CD8-positive, alpha-beta memory T cell (primary cell): ENCODE results near the gene SIPA1. TPM values are rescaled to one million over a fixed set of nuclear protein-coding genes. Genes with fewer than 3 reads are reported as not detected.
A peak's percentile ranks its signal among the peaks of the same experiment; 100 is the strongest.

Experiments used
- CTCF ChIA-PET: fragments of 350-600 bp; sonication (Branson Sonifier 250); formaldehyde crosslinking; loops from one replicate; lab custom pipeline; 2021; ENCODE audit warnings: antibody characterized with exemption; lab: Charles Lee
- POLR2A ChIA-PET: fragments of 350-600 bp; sonication (Branson Sonifier 250); formaldehyde crosslinking; loops from one replicate; lab custom pipeline; 2021; ENCODE audit warnings: antibody characterized with exemption; lab: Charles Lee
- DNase-seq, 5 donors: peaks; one replicate each; pipeline versions ENCODE4 v3.0.0 to v3.0.0-alpha.2; 2020 to 2022; ENCODE audit warnings: mixed read lengths in 1 of 5
- H3K27ac ChIP-seq: one replicate; pipeline ENCODE4 v1.7.0; 2013; ENCODE audit warnings: low read depth, mild to moderate bottlenecking, low read length, moderate library complexity
- H3K27me3 ChIP-seq: 2 replicates; pipeline ENCODE4 v1.7.0; 2013; ENCODE audit warnings: low read length, mild to moderate bottlenecking; ENCODE audit not compliant: insufficient read depth, poor library complexity, severe bottlenecking
- H3K36me3 ChIP-seq: 2 replicates; pipeline ENCODE4 v1.7.0; 2013; ENCODE audit warnings: mild to moderate bottlenecking, low read length, moderate library complexity; ENCODE audit not compliant: insufficient read depth
- H3K4me1 ChIP-seq: 2 replicates; pipeline ENCODE4 v1.7.0; 2013; ENCODE audit warnings: mild to moderate bottlenecking, low read length, moderate library complexity; ENCODE audit not compliant: insufficient read depth
- H3K4me3 ChIP-seq: 2 replicates; pipeline ENCODE4 v1.7.0; 2013; ENCODE audit warnings: mild to moderate bottlenecking, low read length
- H3K9me3 ChIP-seq: 2 replicates; pipeline ENCODE4 v1.7.0; 2013; ENCODE audit warnings: mild to moderate bottlenecking, low read length
- H3K27ac Mint-ChIP-seq, 8 donors: one replicate each; pipeline ENCODE4 v1.8.0; 2020 to 2021; ENCODE audit warnings: mixed read lengths in 8 of 8, mild to moderate bottlenecking in 6 of 8, inconsistent platforms in 3 of 8, moderate library complexity in 3 of 8
- H3K27me3 Mint-ChIP-seq, 2 donors: one replicate each; pipeline ENCODE4 v1.8.0; 2020 to 2021; ENCODE audit warnings: mixed read lengths in 2 of 2, mild to moderate bottlenecking in 1 of 2, moderate library complexity in 1 of 2
- H3K36me3 Mint-ChIP-seq, 3 donors: one replicate each; pipeline ENCODE4 v1.8.0; 2020 to 2021; ENCODE audit warnings: mixed read lengths in 3 of 3, inconsistent platforms in 1 of 3, mild to moderate bottlenecking in 1 of 3
- H3K4me1 Mint-ChIP-seq, 3 donors: one replicate each; pipeline ENCODE4 v1.8.0; 2020 to 2021; ENCODE audit warnings: mixed read lengths in 3 of 3, inconsistent platforms in 1 of 3, mild to moderate bottlenecking in 1 of 3
- H3K4me3 Mint-ChIP-seq, 7 donors: one replicate each; pipeline ENCODE4 v1.8.0; 2020 to 2021; ENCODE audit warnings: mixed read lengths in 7 of 7, mild to moderate bottlenecking in 6 of 7, moderate library complexity in 4 of 7, inconsistent platforms in 2 of 7
- H3K9me3 Mint-ChIP-seq, 5 donors: one replicate each; pipeline ENCODE4 v1.8.0; 2020 to 2022; ENCODE audit warnings: mixed read lengths in 5 of 5, mild to moderate bottlenecking in 3 of 5, moderate library complexity in 2 of 5, inconsistent platforms in 1 of 5
- polyA plus RNA-seq: library from polyadenylated mRNA; unstranded; fragments of 300-500 nt; fragmentation: Illumina TruSeq; gene quantifications from one replicate; pipeline ENCODE4 v1.2.3, GENCODE V29; 2021
- total RNA-seq, 2 experiments: library from RNA; stranded (reverse); gene quantifications; one replicate each; pipeline ENCODE4 v1.2.3, GENCODE V29; 2021

Gene SIPA1
- total and polyA plus RNA-seq, 3 experiments from 2014 or later = 111 to 335 (median 123) TPM

DNA sequence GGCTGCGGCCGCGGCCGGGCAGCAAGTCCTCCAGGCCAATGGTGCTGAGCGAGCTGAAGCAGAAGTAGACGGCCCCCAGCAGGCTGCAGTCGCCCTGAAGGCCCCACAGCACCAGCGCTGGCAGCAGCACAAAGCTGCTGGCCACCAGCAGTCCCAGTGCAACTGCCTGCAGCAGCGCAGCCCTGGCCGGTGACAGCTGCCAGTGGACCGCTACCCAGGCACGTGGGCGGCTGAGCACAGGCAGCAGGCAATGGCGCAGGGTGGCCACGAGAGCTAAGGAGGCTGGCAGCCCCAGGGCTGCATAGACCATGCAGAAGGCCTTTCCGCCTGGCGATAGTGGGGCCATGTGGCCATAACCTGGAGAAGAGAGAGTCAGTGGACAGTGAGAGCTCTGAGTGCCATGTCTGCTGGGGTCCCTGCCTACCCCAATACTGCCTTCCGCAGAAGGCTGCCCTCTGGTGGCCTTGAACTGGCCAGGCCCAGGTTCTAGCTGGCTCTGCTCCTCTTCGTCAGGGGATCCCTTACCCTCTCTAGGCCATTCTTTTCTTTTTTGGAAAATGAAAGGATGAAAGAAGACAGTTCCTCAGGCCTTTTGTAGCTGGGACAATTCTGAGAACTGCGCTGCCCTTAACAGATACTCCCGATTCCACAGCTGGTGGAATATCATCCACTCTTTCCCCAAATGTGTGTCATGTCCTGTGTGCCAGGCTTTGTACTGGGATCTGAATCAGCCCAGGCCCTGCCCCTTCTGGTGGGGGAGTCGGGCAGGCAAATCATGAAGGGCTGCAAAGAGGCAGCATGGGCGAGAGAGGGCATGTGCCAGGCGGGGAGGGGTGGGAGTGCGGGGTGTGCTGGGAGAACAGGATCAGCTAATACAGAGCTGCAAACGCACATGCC, 44.1 kb upstream of the SIPA1 start:
- CTCF ChIA-PET = interaction anchor here (0.7 to 11.9 kb wide), 25 partner anchors 8 to 318 kb away, joined by 3 to 258 read pairs (median 5); partner anchors contain the start of genes EHBP1L1, FAM89B, PCNX3 and SCYL1
- Mint-ChIP-seq H3K9me3 (no peaks in the 10 kb centered on the region), H3K4me1 (peaks cover 9 to 19% (median 11%) of the 10 kb centered on the region in 3 donors), H3K4me3 (no peak overlapping the region), H3K27ac (peak overlapping the region in 2 of 8 donors; percentile 48 to 84), H3K27me3 (no peaks in the 10 kb centered on the region), H3K36me3 (peaks cover 0 to 47% (median 1%) of the 10 kb centered on the region in 3 donors)
- Histone ChIP-seq H3K27me3 (no peaks in the 10 kb centered on the region), H3K4me3 (no peak overlapping the region), H3K9me3 (no peaks in the 10 kb centered on the region), H3K36me3 (peaks cover 23% of the 10 kb centered on the region), H3K4me1 (peaks cover 17% of the 10 kb centered on the region), H3K27ac (no peak overlapping the region)
- POLR2A ChIA-PET = interaction anchor here (0.5 to 2.0 kb wide), 9 partner anchors 16 to 718 kb away, joined by 3 to 8 read pairs (median 4); partner anchors contain the start of genes EHBP1L1, FAM89B and MAP3K11
- DNase-seq = peak in 2 of 5 donors; percentile 45 to 66

DNA sequence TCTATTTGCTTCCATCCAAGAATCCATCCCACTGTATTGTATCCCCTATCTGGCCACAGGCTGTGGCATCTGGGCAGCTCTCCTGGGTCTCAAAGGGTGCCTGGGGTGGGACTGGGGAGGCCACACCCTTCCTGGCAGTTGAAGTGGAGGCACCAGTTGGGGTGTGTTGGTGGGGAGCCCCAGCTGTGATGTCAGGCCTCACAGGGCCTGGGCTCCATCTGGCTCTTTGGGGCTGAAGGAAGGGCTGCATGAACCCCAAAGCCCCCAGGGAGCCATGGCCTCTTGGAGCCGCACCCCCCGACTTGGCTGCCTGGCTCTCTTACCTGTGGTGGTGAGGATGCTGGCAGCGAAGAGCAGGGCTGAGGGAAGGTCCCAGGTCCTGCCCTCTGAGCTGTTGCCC, 42.8 kb upstream of the SIPA1 start:
- no peak overlapping the region for H3K4me3 ChIP-seq
- DNase-seq = no peak
- Mint-ChIP-seq H3K4me3 (peak overlapping the region in 1 of 7 donors; percentile 32), H3K4me1 (peaks cover 8 to 17% (median 10%) of the 10 kb centered on the region in 3 donors), H3K36me3 (peaks cover 0 to 49% (median 3%) of the 10 kb centered on the region in 3 donors), H3K27me3 (no peaks in the 10 kb centered on the region), H3K27ac (peak overlapping the region in 2 of 8 donors; percentile 22 to 61), H3K9me3 (no peaks in the 10 kb centered on the region)
- no peaks in the 10 kb centered on the region for H3K27me3 ChIP-seq
- H3K36me3 ChIP-seq = peaks cover 20% of the 10 kb centered on the region
- H3K9me3 ChIP-seq = no peaks in the 10 kb centered on the region
- POLR2A ChIA-PET = interaction anchor here (0.6 to 1.3 kb wide), 3 partner anchors 19 to 100 kb away, joined by 3 to 7 read pairs (median 3); partner anchors contain the start of gene FAM89B
- CTCF ChIA-PET = interaction anchor here (0.6 to 11.9 kb wide), 4 partner anchors 20 to 406 kb away, joined by 3 to 258 read pairs (median 12); partner anchors contain the start of genes PCNX3 and ZNRD2
- no peak overlapping the region for H3K27ac ChIP-seq
- peaks cover 15% of the 10 kb centered on the region for H3K4me1 ChIP-seq

DNA sequence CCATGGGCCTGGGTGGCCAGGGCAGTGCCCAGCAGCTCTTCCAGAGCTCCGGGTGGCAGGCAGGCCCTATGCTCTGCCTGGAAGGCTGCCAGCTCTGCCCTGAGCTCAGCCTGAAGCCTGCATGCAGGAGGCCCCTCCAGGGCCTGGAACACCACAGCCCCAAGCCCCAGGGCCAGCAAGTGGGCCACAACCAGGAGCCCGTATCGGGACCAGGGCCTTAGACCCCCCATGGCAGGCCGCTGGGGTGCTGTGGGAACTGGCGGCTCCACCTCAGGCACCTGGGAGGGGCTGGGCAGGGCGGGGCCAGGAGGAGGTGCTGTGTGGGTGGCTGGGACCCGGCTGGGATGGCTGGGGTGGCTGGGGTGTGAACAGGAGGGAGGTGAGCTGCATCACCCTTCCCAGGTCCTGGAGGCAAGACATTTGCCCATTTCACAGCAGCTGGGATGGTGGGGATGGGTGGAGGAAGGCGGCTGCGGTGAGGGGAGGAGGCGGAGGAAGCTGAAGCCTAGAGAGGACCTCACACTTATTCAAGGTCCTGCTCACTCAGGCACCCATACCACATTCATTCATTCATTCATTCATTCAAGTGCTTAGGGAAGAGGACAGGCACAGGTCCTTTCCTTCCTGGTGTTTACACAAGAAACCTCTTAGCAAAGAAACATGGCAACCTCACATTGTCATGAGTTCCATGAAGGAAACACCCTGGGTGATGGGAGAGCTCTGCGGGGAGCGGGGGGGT, 42.2 kb upstream of the SIPA1 start, which contains the start of gene KCNK7:
Gene KCNK7, minus strand, starts transcription at position 258 of the 739 bp plus-strand sequence. Its CDS starts 28 bp downstream, at position 230.
- Histone ChIP-seq H3K4me1 (peaks cover 15% of the 10 kb centered on the region), H3K27ac (no peak within 1 kb of the TSS), H3K27me3 (no peaks in the 10 kb centered on the region), H3K4me3 (no peak within 1 kb of the TSS), H3K36me3 (peaks cover 14% of the 10 kb centered on the region), H3K9me3 (no peaks in the 10 kb centered on the region)
- H3K27ac Mint-ChIP-seq = peak within 1 kb of the TSS in 5 of 8 donors; percentile 22 to 61 (median 45)
- peak within 1 kb of the TSS in 2 of 7 donors; percentile 27 to 32 for H3K4me3 Mint-ChIP-seq
- CTCF ChIA-PET = interaction anchor here (0.6 to 11.9 kb wide), 3 partner anchors 54 to 960 kb away, joined by 3 to 258 read pairs (median 3); no protein-coding TSS in a partner anchor
- no peaks in the 10 kb centered on the region for H3K27me3 Mint-ChIP-seq
- POLR2A ChIA-PET = interaction anchor here (0.6 to 1.3 kb wide), 2 partner anchors 19 to 462 kb away, joined by 3 read pairs; no protein-coding TSS in a partner anchor
- H3K36me3 Mint-ChIP-seq = peaks cover 0 to 43% (median 2%) of the 10 kb centered on the region in 3 donors
- no peak for DNase-seq
- H3K9me3 Mint-ChIP-seq = no peaks in the 10 kb centered on the region
- peaks cover 8 to 17% (median 10%) of the 10 kb centered on the region in 3 donors for H3K4me1 Mint-ChIP-seq

DNA sequence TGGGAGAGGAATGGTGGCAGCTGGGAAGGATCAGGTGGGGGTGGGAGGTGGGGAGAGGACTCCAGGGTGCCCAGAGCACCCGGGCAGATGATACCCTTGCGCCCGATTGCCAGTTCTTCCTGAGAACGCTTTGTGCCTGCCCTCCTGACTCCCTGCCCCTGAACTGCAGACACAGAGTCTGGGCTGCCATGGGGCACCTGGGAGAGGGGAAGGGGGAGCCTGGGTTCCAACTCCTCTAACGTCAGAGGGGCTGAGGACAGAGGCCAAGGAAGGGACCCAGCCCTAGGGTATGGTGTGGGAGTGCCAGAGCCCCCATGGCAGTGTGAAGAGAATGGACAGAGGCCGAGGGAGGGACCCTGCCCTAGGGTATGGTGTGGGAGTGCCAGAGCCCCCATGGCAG, 41.4 kb upstream of the SIPA1 start:
- H3K4me3 Mint-ChIP-seq = no peak overlapping the region
- POLR2A ChIA-PET = interaction anchor here (0.6 kb wide), 1 partner anchor 463 kb away, joined by 3 read pairs; no protein-coding TSS in a partner anchor

DNA sequence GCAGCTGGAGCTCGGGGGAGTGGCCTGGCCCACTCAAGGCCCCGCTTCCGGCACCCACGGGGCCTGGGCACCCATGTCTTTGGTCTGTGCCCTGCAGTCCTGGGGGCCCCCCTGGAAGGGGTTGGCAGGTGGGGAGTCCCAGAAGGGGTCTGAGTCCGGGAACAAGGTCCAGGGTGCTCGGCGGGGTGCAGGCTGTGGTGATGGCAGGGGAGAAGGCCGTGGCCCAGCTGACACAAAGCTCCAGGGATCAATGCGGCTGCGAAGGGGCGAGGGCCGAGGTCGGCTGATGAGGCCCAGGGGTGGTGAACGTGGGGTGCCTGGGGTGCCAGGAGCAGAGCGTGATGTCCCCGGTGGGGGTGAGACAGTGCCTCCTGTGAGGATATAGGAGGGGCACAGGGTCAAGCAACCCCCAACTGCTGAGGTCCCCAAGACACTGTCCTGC, 39.6 kb upstream of the SIPA1 start:
- H3K36me3 Mint-ChIP-seq = peaks cover 0 to 41% (median 2%) of the 10 kb centered on the region in 3 donors
- H3K27me3 Mint-ChIP-seq = no peaks in the 10 kb centered on the region
- H3K4me3 ChIP-seq = no peak overlapping the region
- H3K4me1 ChIP-seq = peaks cover 15% of the 10 kb centered on the region
- DNase-seq = no peak
- POLR2A ChIA-PET = interaction anchor here (0.6 to 0.7 kb wide), 2 partner anchors 26 to 779 kb away, joined by 3 read pairs; no protein-coding TSS in a partner anchor
- H3K27me3 ChIP-seq = no peaks in the 10 kb centered on the region
- H3K9me3 Mint-ChIP-seq = no peaks in the 10 kb centered on the region
- peaks cover 8 to 17% (median 10%) of the 10 kb centered on the region in 3 donors for H3K4me1 Mint-ChIP-seq
- H3K27ac ChIP-seq = no peak overlapping the region
- H3K4me3 Mint-ChIP-seq = no peak overlapping the region
- H3K9me3 ChIP-seq = no peaks in the 10 kb centered on the region
- H3K36me3 ChIP-seq = peaks cover 14% of the 10 kb centered on the region
- no peak overlapping the region for H3K27ac Mint-ChIP-seq
- CTCF ChIA-PET = interaction anchor here (1.1 to 2.5 kb wide), 3 partner anchors 10 to 58 kb away, joined by 3 to 8 read pairs (median 6); no protein-coding TSS in a partner anchor

More for the DNA sequence above, 41.4 kb upstream of the SIPA1 start:
- H3K4me1 Mint-ChIP-seq = peaks cover 8 to 17% (median 10%) of the 10 kb centered on the region in 3 donors
- no peaks in the 10 kb centered on the region for H3K9me3 ChIP-seq
- H3K27me3 Mint-ChIP-seq = no peaks in the 10 kb centered on the region
- DNase-seq = no peak
- H3K4me3 ChIP-seq = no peak overlapping the region
- H3K27ac Mint-ChIP-seq = peak overlapping the region in 1 of 8 donors; percentile 50
- H3K36me3 ChIP-seq = peaks cover 14% of the 10 kb centered on the region
- H3K9me3 Mint-ChIP-seq = no peaks in the 10 kb centered on the region
- no peak overlapping the region for H3K27ac ChIP-seq
- CTCF ChIA-PET = interaction anchor here (2.0 to 11.9 kb wide), 2 partner anchors 8 to 55 kb away, joined by 8 to 258 read pairs; no protein-coding TSS in a partner anchor
- H3K36me3 Mint-ChIP-seq = peaks cover 0 to 43% (median 2%) of the 10 kb centered on the region in 3 donors
- H3K27me3 ChIP-seq = no peaks in the 10 kb centered on the region
- H3K4me1 ChIP-seq = peaks cover 15% of the 10 kb centered on the region

DNA sequence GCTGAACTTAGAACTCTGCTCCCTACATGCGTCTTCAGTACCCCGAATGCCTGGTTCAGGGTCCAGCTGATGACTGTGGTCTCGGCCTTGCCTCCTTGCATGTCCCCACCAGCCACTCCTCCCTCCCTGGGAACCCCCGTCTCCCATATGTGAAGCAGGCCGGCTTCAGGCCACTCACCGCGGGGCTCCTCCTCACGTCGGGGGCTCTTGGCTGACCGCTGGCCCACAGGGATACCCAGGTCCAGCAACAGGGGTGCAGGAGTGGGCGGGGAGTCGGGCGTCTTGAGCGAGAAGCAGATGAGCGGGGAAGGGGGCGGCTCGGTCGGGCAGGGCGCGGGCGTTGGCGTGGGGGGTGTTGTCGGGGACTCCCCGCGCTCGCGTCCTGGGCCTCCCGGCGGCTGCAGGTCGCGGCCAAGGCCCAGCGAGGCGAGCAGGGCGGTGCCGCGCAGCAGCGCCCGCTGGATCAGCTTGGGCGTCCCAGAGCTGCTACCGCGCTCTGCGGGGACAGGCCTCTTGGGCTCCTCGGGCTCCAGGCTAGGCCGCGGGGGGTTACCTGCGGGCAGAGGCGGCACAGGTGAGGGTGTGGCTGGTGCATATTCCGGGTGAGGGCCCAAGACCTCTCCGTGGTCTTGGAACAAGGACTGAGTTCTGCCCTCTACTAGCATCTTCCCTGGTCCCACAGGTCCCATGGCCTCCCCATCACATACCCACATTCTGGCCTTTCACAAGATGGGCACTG, 38.5 kb upstream of the SIPA1 start:
- no peaks in the 10 kb centered on the region for H3K27me3 Mint-ChIP-seq
- H3K36me3 Mint-ChIP-seq = peaks cover 0 to 48% (median 2%) of the 10 kb centered on the region in 3 donors
- H3K4me1 ChIP-seq = peaks cover 15% of the 10 kb centered on the region
- DNase-seq = no peak
- no peaks in the 10 kb centered on the region for H3K27me3 ChIP-seq
- ChIA-PET POLR2A (no interaction called here), CTCF (interaction anchor here (1.2 to 2.5 kb wide), 2 partner anchors 11 to 59 kb away, joined by 3 to 6 read pairs; no protein-coding TSS in a partner anchor)
- H3K9me3 Mint-ChIP-seq = no peaks in the 10 kb centered on the region
- H3K36me3 ChIP-seq = peaks cover 14% of the 10 kb centered on the region
- peaks cover 8 to 11% (median 10%) of the 10 kb centered on the region in 3 donors for H3K4me1 Mint-ChIP-seq
- no peaks in the 10 kb centered on the region for H3K9me3 ChIP-seq
- H3K27ac Mint-ChIP-seq = no peak overlapping the region
- no peak overlapping the region for H3K4me3 Mint-ChIP-seq
- H3K4me3 ChIP-seq = no peak overlapping the region
- H3K27ac ChIP-seq = no peak overlapping the region
